Sigmoid colon (tissue), 7 donors: Measurements from ENCODE around the gene MTMR3. TPM values are rescaled to one million over a fixed set of nuclear protein-coding genes. Genes with fewer than 3 reads are reported as not detected.

Experiments used
- DNase-seq: peaks from one replicate; pipeline ENCODE4 v3.0.0-alpha.2; 2019
- H3K27ac ChIP-seq, 4 donors: fragments of 200-600 bp; sonication (generic); one replicate each; pipeline ENCODE4 v1.5.1; 2016 to 2019; ENCODE audit warnings: mild to moderate bottlenecking in 1 of 4
- H3K27me3 ChIP-seq, 3 donors: fragments of 200-600 bp; sonication (generic); one replicate each; pipeline ENCODE4 v1.5.1; 2019; ENCODE audit warnings: mild to moderate bottlenecking in 1 of 3
- H3K36me3 ChIP-seq, 4 donors: fragments of 200-600 bp; sonication (generic); one replicate each; pipeline ENCODE4 v1.5.1; 2016 to 2019
- H3K4me1 ChIP-seq, 4 donors: fragments of 200-600 bp; sonication (generic); one replicate each; pipeline ENCODE4 v1.5.1; 2017 to 2019
- H3K4me3 ChIP-seq, 4 donors: fragments of 200-600 bp; sonication (generic); one replicate each; pipeline ENCODE4 v1.5.1; 2017 to 2019; ENCODE audit warnings: mild to moderate bottlenecking in 2 of 4, moderate library complexity in 1 of 4
- H3K9me3 ChIP-seq, 4 donors: fragments of 200-600 bp in 3 of 4; sonication (generic) in 3 of 4; one replicate each; pipeline versions ENCODE4 v1.5.1 to v1.6.1; 2013 to 2019
- CTCF ChIP-seq, 4 experiments: fragments of 450-650 bp in 3 of 4; fragments of 200-600 bp in 1 of 4; IDR thresholded peaks; one replicate each; pipeline ENCODE4 v1.5.1; 2016 to 2019; ENCODE audit warnings: antibody characterized with exemption in 4 of 4, mild to moderate bottlenecking in 3 of 4, moderate library complexity in 2 of 4
- EP300 ChIP-seq, 4 donors: sonication (generic); formaldehyde crosslinking; IDR thresholded peaks; one replicate each; pipeline ENCODE4 v1.6.1; 2017; ENCODE audit warnings: antibody characterized with exemption in 4 of 4
- POLR2A ChIP-seq, 2 donors: fragments of 450-650 bp; IDR thresholded peaks; one replicate each; pipeline ENCODE4 v1.6.1; 2016; ENCODE audit warnings: antibody characterized with exemption in 2 of 2, mild to moderate bottlenecking in 2 of 2, moderate library complexity in 2 of 2
- POLR2AphosphoS5 ChIP-seq, 4 donors: sonication (generic); formaldehyde crosslinking; IDR thresholded peaks; one replicate each; pipeline ENCODE4 v1.6.1; 2017; ENCODE audit warnings: antibody characterized with exemption in 4 of 4
- WGBS, 2 donors: extraction: QIAGEN DNeasy Blood & Tissue Kit; methylation state at CpG; one replicate each; pipeline ENCODE4 v1.1.7; 2013; 5-methylcytosine and 5-hydroxymethylcytosine counted together
- intact Hi-C: fragments of 100-400 bp; cut with DNase I; formaldehyde crosslinking; loops from one replicate; pipeline ENCODE4 v1.15.1; 2023
- polyA plus RNA-seq, 3 donors: library from polyadenylated mRNA; stranded (reverse); fragments of 200-250 nt; gene quantifications; one replicate each; pipeline ENCODE4 v1.2.3, GENCODE V29; 2013
- total RNA-seq, 4 donors: library from RNA; depleted of rRNA; stranded (reverse); fragments of >200 nt; gene quantifications; one replicate each; pipeline ENCODE4 v1.1.0, GENCODE V29; 2016
- donor health status: healthy with polysubstance abuse.
- donor health status: Bipolar disorder and iron deficiency.
- donor health status: healthy.

The MTMR3 gene
- total and polyA plus RNA-seq, 7 donors = 6.6 to 52.3 (median 40.7) TPM

DNA sequence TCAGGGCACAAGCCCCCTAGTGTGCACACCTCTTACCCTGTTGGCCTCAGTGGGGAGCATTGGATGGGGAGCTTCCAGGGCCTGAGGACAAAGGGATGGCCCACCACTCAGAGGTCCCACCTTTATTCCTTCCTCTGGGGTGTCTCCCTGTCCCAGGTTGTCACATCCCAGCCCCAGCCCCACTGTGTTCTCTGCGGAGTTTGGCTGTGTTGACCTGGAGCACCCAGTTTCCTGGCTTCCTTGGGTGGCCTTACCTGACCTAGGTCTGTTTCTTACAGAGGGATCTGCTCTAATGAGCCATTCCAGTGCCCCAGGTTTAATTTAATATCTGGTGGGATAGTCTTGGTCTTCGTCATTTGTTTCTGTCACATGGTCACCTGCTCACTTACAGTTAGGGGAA, 158.5 kb downstream of the MTMR3 start:
- no peak overlapping the region for H3K4me3 ChIP-seq
- intact Hi-C loops = no loop called here

GRCh38 chr22:30041881-30042280, 158.9 kb downstream of the MTMR3 start:
- peak; percentile 26 for DNase-seq
- TF ChIP-seq CTCF (IDR thresholded peaks at IDR 0.05) (no peak), POLR2AphosphoS5 (IDR thresholded peaks at IDR 0.05) (no peak), EP300 (IDR thresholded peaks at IDR 0.05) (no peak), POLR2A (IDR thresholded peaks at IDR 0.05) (no peak)
- H3K36me3 ChIP-seq = no peaks in the 10 kb centered on the region
- peaks cover 0 to 11% (median 6%) of the 10 kb centered on the region in 3 donors for H3K27me3 ChIP-seq
- 94 to 96% methylated on average over 2 of the region's 2 CpGs for WGBS, 2 donors
- H3K27ac ChIP-seq = no peak overlapping the region
- intact Hi-C loops = no loop called here
- H3K4me1 ChIP-seq = no peaks in the 10 kb centered on the region
- H3K4me3 ChIP-seq = no peak overlapping the region
- no peaks in the 10 kb centered on the region for H3K9me3 ChIP-seq

More for the DNA sequence above, 158.5 kb downstream of the MTMR3 start:
- Histone ChIP-seq H3K36me3 (no peaks in the 10 kb centered on the region), H3K9me3 (no peaks in the 10 kb centered on the region), H3K4me1 (no peaks in the 10 kb centered on the region), H3K27ac (no peak overlapping the region), H3K27me3 (peaks cover 0 to 11% (median 6%) of the 10 kb centered on the region in 3 donors)
- TF ChIP-seq POLR2AphosphoS5 (IDR thresholded peaks at IDR 0.05) = no peak
- TF ChIP-seq CTCF (IDR thresholded peaks at IDR 0.05) = no peak
- no peak for TF ChIP-seq POLR2A (IDR thresholded peaks at IDR 0.05)
- TF ChIP-seq EP300 (IDR thresholded peaks at IDR 0.05) = no peak
- WGBS, 2 donors = 76 to 95% methylated on average over 2 of the region's 2 CpGs
- DNase-seq = no peak

GRCh38 chr22:30043161-30043560, 160.2 kb downstream of the MTMR3 start:
- no peaks in the 10 kb centered on the region for H3K9me3 ChIP-seq
- H3K4me3 ChIP-seq = no peak overlapping the region
- no peaks in the 10 kb centered on the region for H3K4me1 ChIP-seq
- peaks cover 0 to 11% (median 6%) of the 10 kb centered on the region in 3 donors for H3K27me3 ChIP-seq
- intact Hi-C loops = no loop called here
- DNase-seq = no peak
- 38 to 57% methylated on average over 4 of the region's 4 CpGs for WGBS, 2 donors
- TF ChIP-seq CTCF (IDR thresholded peaks at IDR 0.05) (no peak), POLR2A (IDR thresholded peaks at IDR 0.05) (no peak), POLR2AphosphoS5 (IDR thresholded peaks at IDR 0.05) (no peak), EP300 (IDR thresholded peaks at IDR 0.05) (no peak)
- H3K36me3 ChIP-seq = no peaks in the 10 kb centered on the region
- no peak overlapping the region for H3K27ac ChIP-seq

- Histone ChIP-seq H3K4me3 (no peak overlapping the region), H3K27ac (no peak overlapping the region), H3K36me3 (no peaks in the 10 kb centered on the region), H3K4me1 (no peaks in the 10 kb centered on the region), H3K9me3 (no peaks in the 10 kb centered on the region), H3K27me3 (peaks cover 0 to 11% (median 6%) of the 10 kb centered on the region in 3 donors)
- WGBS, 2 donors = 10 to 60% methylated on average over 3 of the region's 3 CpGs
- intact Hi-C loops = no loop called here
- TF ChIP-seq CTCF (IDR thresholded peaks at IDR 0.05) (no peak), POLR2AphosphoS5 (IDR thresholded peaks at IDR 0.05) (no peak), EP300 (IDR thresholded peaks at IDR 0.05) (no peak), POLR2A (IDR thresholded peaks at IDR 0.05) (no peak)
- peak; percentile 53 for DNase-seq
These were observed 161.4 kb downstream of the MTMR3 start for GRCh38 chr22:30044369-30044768.

DNA sequence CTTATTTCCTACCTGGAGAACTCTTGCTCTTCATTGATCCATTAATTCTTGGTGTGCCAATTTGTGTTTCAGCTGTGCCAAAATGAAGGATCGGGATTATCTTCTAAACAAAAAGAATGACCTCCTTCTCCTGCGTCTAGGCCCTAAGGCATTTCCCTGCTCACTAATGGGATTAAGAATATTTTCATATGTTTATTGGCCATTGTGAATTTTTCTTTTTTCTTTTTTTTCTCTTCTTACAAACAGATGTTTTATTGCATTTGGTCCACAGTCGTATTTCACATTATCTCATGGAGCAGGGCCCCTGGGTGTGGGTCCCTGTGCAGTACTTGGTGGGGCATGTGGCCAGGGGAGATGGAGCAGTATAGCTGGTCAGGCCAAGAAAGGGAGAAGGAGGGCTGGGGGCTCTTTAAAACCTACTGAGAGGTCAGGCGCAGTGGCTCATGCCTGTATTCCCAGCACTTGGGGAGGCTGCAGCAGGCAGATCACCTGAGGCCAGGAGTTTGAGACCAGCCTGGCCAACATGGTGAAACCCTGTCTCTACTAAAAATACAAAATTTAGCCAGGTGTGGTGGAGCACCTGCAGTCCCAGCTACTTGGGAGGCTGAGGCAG, 162.0 kb downstream of the MTMR3 start:
- Histone ChIP-seq H3K27ac (no peak overlapping the region), H3K4me3 (no peak overlapping the region), H3K27me3 (peaks cover 0 to 11% (median 6%) of the 10 kb centered on the region in 3 donors), H3K4me1 (no peaks in the 10 kb centered on the region), H3K36me3 (no peaks in the 10 kb centered on the region), H3K9me3 (no peaks in the 10 kb centered on the region)
- TF ChIP-seq POLR2AphosphoS5 (IDR thresholded peaks at IDR 0.05) = no peak
- TF ChIP-seq POLR2A (IDR thresholded peaks at IDR 0.05) = no peak
- no peak for TF ChIP-seq EP300 (IDR thresholded peaks at IDR 0.05)
- TF ChIP-seq CTCF (IDR thresholded peaks at IDR 0.05) = no peak
- DNase-seq = peak; percentile 54
- intact Hi-C loops = no loop called here
- 78 to 87% methylated on average over 4 of the region's 4 CpGs for WGBS, 2 donors
